Measurements from ENCODE around the gene NTNG2.

DNA sequence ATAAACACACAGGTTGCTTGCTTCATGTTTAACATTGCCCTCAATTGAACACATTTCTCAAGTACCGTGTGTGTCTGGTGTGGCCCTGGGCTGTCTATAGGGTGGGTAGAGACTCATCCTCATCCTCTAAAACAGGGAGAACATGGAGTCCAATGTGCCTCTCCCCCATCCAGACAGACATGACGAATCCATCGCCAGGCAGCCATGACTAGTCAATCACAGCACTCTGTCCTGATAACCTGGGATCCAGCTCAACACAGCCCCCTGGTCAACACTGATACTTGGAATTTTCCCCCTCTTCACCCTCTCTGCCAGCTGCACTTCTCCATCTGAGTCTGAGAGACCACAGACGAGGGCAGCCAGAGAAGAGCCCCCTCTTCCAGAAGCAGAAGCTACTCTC, 10.7 kb upstream of the NTNG2 start:
- TF ChIP-seq, protein P1, sequence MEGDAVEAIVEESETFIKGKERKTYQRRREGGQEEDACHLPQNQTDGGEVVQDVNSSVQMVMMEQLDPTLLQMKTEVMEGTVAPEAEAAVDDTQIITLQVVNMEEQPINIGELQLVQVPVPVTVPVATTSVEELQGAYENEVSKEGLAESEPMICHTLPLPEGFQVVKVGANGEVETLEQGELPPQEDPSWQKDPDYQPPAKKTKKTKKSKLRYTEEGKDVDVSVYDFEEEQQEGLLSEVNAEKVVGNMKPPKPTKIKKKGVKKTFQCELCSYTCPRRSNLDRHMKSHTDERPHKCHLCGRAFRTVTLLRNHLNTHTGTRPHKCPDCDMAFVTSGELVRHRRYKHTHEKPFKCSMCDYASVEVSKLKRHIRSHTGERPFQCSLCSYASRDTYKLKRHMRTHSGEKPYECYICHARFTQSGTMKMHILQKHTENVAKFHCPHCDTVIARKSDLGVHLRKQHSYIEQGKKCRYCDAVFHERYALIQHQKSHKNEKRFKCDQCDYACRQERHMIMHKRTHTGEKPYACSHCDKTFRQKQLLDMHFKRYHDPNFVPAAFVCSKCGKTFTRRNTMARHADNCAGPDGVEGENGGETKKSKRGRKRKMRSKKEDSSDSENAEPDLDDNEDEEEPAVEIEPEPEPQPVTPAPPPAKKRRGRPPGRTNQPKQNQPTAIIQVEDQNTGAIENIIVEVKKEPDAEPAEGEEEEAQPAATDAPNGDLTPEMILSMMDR (IDR thresholded peaks at IDR 0.05; ENCODE audit: extremely low read depth in 1 of 2, insufficient read depth in 1 of 2, low read depth in 1 of 2, low read length in 2 of 2), result no peak
- TF ChIP-seq EZH2 (IDR thresholded peaks at IDR 0.05; ENCODE audit: borderline replicate concordance, low read depth, low read length, severe bottlenecking), result no peak
- TF ChIP-seq GATA2 (IDR thresholded peaks at IDR 0.05; ENCODE audit: insufficient read depth, insufficient read length, low read depth, low read length), result no peak
- TF ChIP-seq POLR2A (IDR thresholded peaks at IDR 0.05; ENCODE audit: low read depth, low read length), result no peak
- TF ChIP-seq, protein P2, sequence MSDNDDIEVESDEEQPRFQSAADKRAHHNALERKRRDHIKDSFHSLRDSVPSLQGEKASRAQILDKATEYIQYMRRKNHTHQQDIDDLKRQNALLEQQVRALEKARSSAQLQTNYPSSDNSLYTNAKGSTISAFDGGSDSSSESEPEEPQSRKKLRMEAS (IDR thresholded peaks at IDR 0.05; ENCODE audit: insufficient read depth, insufficient read length), result no peak
- no peak for TF ChIP-seq POLR2AphosphoS5 (IDR thresholded peaks at IDR 0.05; ENCODE audit: insufficient read depth, low read depth, low read length)
